HepG2 (cell line): ENCODE results near the gene SNAP47. TPM values are rescaled to one million over a fixed set of nuclear protein-coding genes. Genes with fewer than 3 reads are reported as not detected.

ENCODE experiments used
- ATAC-seq: fragments of 200-7000 bp; cut with Tn5 transposase; 3 replicates; pipeline ENCODE4 v1.9.1; 2020; ENCODE audit warnings: mild to moderate bottlenecking, moderate library complexity
- BruUV-seq: library from RNA; stranded (reverse); fragments of 400-500 nt; replicated peaks from 2 replicates; lab custom pipeline; 2021; lab: Mats Ljungman, UMichigan
- CTCF ChIA-PET: fragments of 300-600 bp; formaldehyde crosslinking; extraction: SDS; loops from one replicate; lab custom pipeline; 2021; ENCODE audit warnings: low total read pairs, inconsistent platforms, low intra/inter-chr PET ratio; lab: Yijun Ruan, JAX
- POLR2A ChIA-PET: fragments of 350-600 bp; sonication (Branson Sonifier 250); formaldehyde crosslinking; loops from one replicate; lab custom pipeline; 2020; ENCODE audit warnings: antibody characterized with exemption, inconsistent platforms; lab: Yijun Ruan, JAX
- DNase-seq: peaks from one replicate; pipeline ENCODE4 v3.0.0-alpha.2; 2015; ENCODE audit warnings: low spot score
- FAIRE-seq: peaks from 3 replicates; lab custom pipeline; 2011; peaks lifted over from hg19 to GRCh38; lab: Jason Lieb, UNC
- H2AFZ ChIP-seq: one replicate; pipeline ENCODE4 v1.6.1; 2011; ENCODE audit warnings: low read length, inconsistent platforms
- H3K27ac ChIP-seq: fragments of 300-600 bp; 3 replicates; pipeline ENCODE4 v1.8.0; 2011; ENCODE audit warnings: mixed run types, mild to moderate bottlenecking, mixed read lengths, low read length, inconsistent platforms; ENCODE audit not compliant: insufficient read depth; ENCODE audit errors: extremely low read length
- H3K27me3 ChIP-seq, 2 experiments: fragments of 200-600 bp in 1 of 2; 2 replicates in 1 of 2; 3 replicates in 1 of 2; pipeline versions ENCODE4 v1.6.0 to v1.8.0; 2011; ENCODE audit warnings: low read length in 2 of 2, mild to moderate bottlenecking in 2 of 2, moderate library complexity in 2 of 2, inconsistent platforms in 1 of 2; ENCODE audit not compliant: insufficient read depth in 2 of 2, control insufficient read depth in 1 of 2
- H3K36me3 ChIP-seq, 2 experiments: fragments of 200-600 bp in 1 of 2; replicated peaks in 1 of 2; 2 replicates in 1 of 2; 3 replicates in 1 of 2; pipeline versions ENCODE4 v1.5.1 to v1.8.0; 2011; ENCODE audit warnings: low read length in 2 of 2, inconsistent platforms in 1 of 2; ENCODE audit not compliant: insufficient read depth in 2 of 2, control insufficient read depth in 1 of 2
- H3K4me1 ChIP-seq: 2 replicates; pipeline ENCODE4 v1.5.1; 2012; ENCODE audit warnings: low read length, inconsistent platforms; ENCODE audit not compliant: insufficient read depth
- H3K4me2 ChIP-seq: 2 replicates; pipeline ENCODE4 v1.6.0; 2011; ENCODE audit warnings: low read depth, low read length, inconsistent platforms
- H3K4me3 ChIP-seq, 3 experiments: fragments of 200-600 bp in 1 of 3; sonication (generic), shearing (Covaris generic) in 1 of 3; replicated peaks in 1 of 3; 2 replicates each; pipeline ENCODE4 v1.5.1; 2011 to 2016; ENCODE audit warnings: low read length in 3 of 3, inconsistent platforms in 2 of 3, low read depth in 2 of 3, mild to moderate bottlenecking in 2 of 3, control low read depth in 1 of 3, mixed read lengths in 1 of 3; ENCODE audit not compliant: insufficient read depth in 1 of 3
- H3K79me2 ChIP-seq: one replicate; pipeline ENCODE4 v1.6.1; 2011; ENCODE audit warnings: low read length, inconsistent platforms; ENCODE audit not compliant: insufficient read depth
- H3K9ac ChIP-seq: 2 replicates; pipeline ENCODE4 v1.6.0; 2011; ENCODE audit warnings: mild to moderate bottlenecking, low read depth, low read length, inconsistent platforms; ENCODE audit not compliant: insufficient read depth
- H3K9me3 ChIP-seq: 2 replicates; pipeline ENCODE4 v1.5.1; 2012; ENCODE audit warnings: mild to moderate bottlenecking, low read length
- H4K20me1 ChIP-seq: 2 replicates; pipeline ENCODE4 v1.6.0; 2011; ENCODE audit warnings: inconsistent platforms, mild to moderate bottlenecking, low read length, moderate library complexity; ENCODE audit not compliant: insufficient read depth
- BCL3 ChIP-seq: sonication (generic); formaldehyde crosslinking; IDR thresholded peaks from 2 replicates; pipeline ENCODE4 v1.5.1; 2020; ENCODE audit warnings: mild to moderate bottlenecking, missing genetic modification reagents, moderate library complexity
- KLF13 ChIP-seq: sonication (generic); formaldehyde crosslinking; IDR thresholded peaks from 2 replicates; pipeline ENCODE4 v1.4.0; 2020; ENCODE audit warnings: mild to moderate bottlenecking, missing genetic modification reagents
- SSRP1 ChIP-seq: IDR thresholded peaks from 2 replicates; pipeline ENCODE4 v1.6.1; 2016; ENCODE audit warnings: control low read depth
- TRIM24 ChIP-seq: sonication (generic); formaldehyde crosslinking; IDR thresholded peaks from 2 replicates; pipeline ENCODE4 v1.8.0; 2022; ENCODE audit warnings: mild to moderate bottlenecking, missing genetic modification reagents
- ZBTB7A ChIP-seq: sonication (generic); formaldehyde crosslinking; IDR thresholded peaks from 2 replicates; pipeline ENCODE4 v1.8.0; 2022; ENCODE audit warnings: mild to moderate bottlenecking, missing genetic modification reagents
- ZBTB8A ChIP-seq: sonication (generic); formaldehyde crosslinking; IDR thresholded peaks from 2 replicates; pipeline ENCODE4 v1.4.0; 2020; ENCODE audit warnings: mild to moderate bottlenecking, low read depth, missing genetic modification reagents, borderline replicate concordance
- ZMYM2 ChIP-seq: sonication (generic); formaldehyde crosslinking; IDR thresholded peaks from 2 replicates; pipeline ENCODE4 v1.8.0; 2022; ENCODE audit warnings: mild to moderate bottlenecking, missing genetic modification reagents
- ZNF446 ChIP-seq: sonication (generic); formaldehyde crosslinking; IDR thresholded peaks from 2 replicates; pipeline ENCODE4 v1.5.0; 2020; ENCODE audit warnings: mild to moderate bottlenecking, missing genetic modification reagents
- WGBS: methylation state at CpG from one replicate; pipeline ENCODE4 v1.1.6; 2017; ENCODE audit warnings: low lambda C conversion rate; 5-methylcytosine and 5-hydroxymethylcytosine counted together
- in situ Hi-C: cut with HindIII; loops from 2 replicates; pipeline ENCODE4 v1.10.0; 2017; ENCODE audit warnings: low pct_unique_long_range_greater_than_20kb; ENCODE audit not compliant: extremely low pct_ligation_motif_present
- intact Hi-C: fragments of 100-400 bp; cut with micrococcal nuclease; formaldehyde crosslinking; loops from one replicate; pipeline ENCODE4 v1.10.0; 2022; ENCODE audit not compliant: unreplicated experiment
- polyA plus RNA-seq, 8 experiments: library from polyadenylated mRNA; depleted of rRNA in 3 of 8; stranded (reverse) in 7 of 8; unstranded in 1 of 8; fragments of >200 nt; fragmentation: Illumina TruSeq in 4 of 8; extraction: Trizol in 4 of 8; gene quantifications; 2 replicates each; pipeline versions ENCODE4 v1.2.1 to v1.2.3, GENCODE V29; 2011 to 2016; ENCODE audit warnings: low read depth in 4 of 8, missing spikeins in 1 of 8, mixed read lengths in 1 of 8; ENCODE audit not compliant: insufficient read depth in 1 of 8
- total RNA-seq, 5 experiments: library from RNA; depleted of rRNA; stranded (reverse); fragments of >200 nt; fragmentation: Illumina TruSeq; extraction: Trizol; gene quantifications; 2 replicates each; pipeline ENCODE4 v1.2.3, GENCODE V29; 2016; ENCODE audit warnings: low read depth in 1 of 5

The SNAP47 gene
- total and polyA plus RNA-seq, 2 of the 13 experiments (the other 11 are each of a cell fraction or from before 2014, with no cell fraction given) = 13.6 to 25.1 TPM

GRCh38 chr1:227768125-227768439 lies 32.8 kb downstream of the SNAP47 start:
- DNase-seq (no peak), FAIRE-seq (no peak), ATAC-seq (no peak)
- BruUV-seq = no TSS peak
- ChIA-PET CTCF (no interaction called here), POLR2A (no interaction called here)
- in situ Hi-C loops = no loop called here
- Histone ChIP-seq H3K4me3 (no peak overlapping the region), H3K9me3 (no peaks in the 10 kb centered on the region), H4K20me1 (peaks cover 5% of the 10 kb centered on the region; the same call in 1 of the 2 replicates), H3K27me3 (no peaks in the 10 kb centered on the region), H3K4me1 (no peaks in the 10 kb centered on the region), H3K9ac (no peak overlapping the region), H3K4me2 (no peak overlapping the region), H3K36me3 (peaks cover 11 to 37% of the 10 kb centered on the region in 2 experiments; a peak in 4 of 5 replicates), H3K79me2 (no peaks in the 10 kb centered on the region), H3K27ac (no peak overlapping the region), H2AFZ (no peak overlapping the region)
- WGBS = 100% methylated on average over 3 of the region's 7 CpGs
- intact Hi-C loops = no loop called here
- no peak for TF ChIP-seq ZBTB8A (CRISPR knock-in tag)

GRCh38 chr1:227768640-227769039 lies 33.4 kb downstream of the SNAP47 start:
- no peak overlapping the region for H3K27ac ChIP-seq
- POLR2A ChIA-PET = no interaction called here
- H3K4me2 ChIP-seq = no peak overlapping the region
- no peak for TF ChIP-seq ZMYM2 (CRISPR knock-in tag)
- no peak for TF ChIP-seq TRIM24
- TF ChIP-seq SSRP1 (CRISPR knock-in tag) = no peak
- TF ChIP-seq BCL3 = no peak
- no peak for TF ChIP-seq KLF13 (CRISPR knock-in tag)
- TF ChIP-seq ZBTB7A (CRISPR knock-in tag) = no peak
- TF ChIP-seq ZNF446 (CRISPR knock-in tag) = no peak
- no peaks in the 10 kb centered on the region for H3K79me2 ChIP-seq
- no peaks in the 10 kb centered on the region for H3K27me3 ChIP-seq
- H4K20me1 ChIP-seq = peaks cover 5% of the 10 kb centered on the region; the same call in 1 of the 2 replicates
- intact Hi-C loops = no loop called here
- in situ Hi-C loops = no loop called here
- no peak overlapping the region for H2AFZ ChIP-seq
- no TSS peak for BruUV-seq
- no peak for FAIRE-seq
- 96% methylated on average over 6 of the region's 6 CpGs for WGBS
- H3K4me1 ChIP-seq = no peaks in the 10 kb centered on the region
- H3K9me3 ChIP-seq = no peaks in the 10 kb centered on the region
- DNase-seq = no peak
- CTCF ChIA-PET = no interaction called here
- peaks cover 11 to 37% of the 10 kb centered on the region in 2 experiments; a peak in 4 of 5 replicates for H3K36me3 ChIP-seq
- H3K9ac ChIP-seq = no peak overlapping the region
- ATAC-seq = no peak
- no peak overlapping the region for H3K4me3 ChIP-seq
